Ishikawa (cell line): Measurements from ENCODE around the gene UQCC2.

Source experiments
- CEBPB ChIP-seq: IDR thresholded peaks from 2 replicates; pipeline ENCODE4 v1.6.1; 2012
- CREB1 ChIP-seq: IDR thresholded peaks from 2 replicates; pipeline ENCODE4 v1.6.1; 2012; ENCODE audit warnings: low read depth
- EGR1 ChIP-seq: IDR thresholded peaks from 2 replicates; pipeline ENCODE4 v1.6.1; 2012
- EP300 ChIP-seq: IDR thresholded peaks from 2 replicates; pipeline ENCODE4 v1.6.1; 2012; ENCODE audit warnings: borderline replicate concordance
- FOXM1 ChIP-seq: IDR thresholded peaks from 2 replicates; pipeline ENCODE4 v1.6.1; 2012; ENCODE audit warnings: low read depth, borderline replicate concordance
- MAX ChIP-seq: IDR thresholded peaks from 2 replicates; pipeline ENCODE4 v1.6.1; 2012
- NFIC ChIP-seq: IDR thresholded peaks from 2 replicates; pipeline ENCODE4 v1.6.1; 2012
- RAD21 ChIP-seq: IDR thresholded peaks from 2 replicates; pipeline ENCODE4 v1.6.1; 2012; ENCODE audit warnings: low read depth
- REST ChIP-seq: IDR thresholded peaks from 2 replicates; pipeline ENCODE4 v1.6.1; 2012; ENCODE audit warnings: low read depth, mild to moderate bottlenecking
- TAF1 ChIP-seq: IDR thresholded peaks from 2 replicates; pipeline ENCODE4 v1.6.1; 2012; ENCODE audit warnings: low read depth, mild to moderate bottlenecking
- TCF12 ChIP-seq: IDR thresholded peaks from 2 replicates; pipeline ENCODE4 v1.6.1; 2012; ENCODE audit warnings: low read depth
- TEAD4 ChIP-seq: IDR thresholded peaks from 2 replicates; pipeline ENCODE4 v1.6.1; 2012
- USF1 ChIP-seq: IDR thresholded peaks from 2 replicates; pipeline ENCODE4 v1.6.1; 2012
- YY1 ChIP-seq: IDR thresholded peaks from 2 replicates; pipeline ENCODE4 v1.6.1; 2012; ENCODE audit warnings: low read depth
- ZBTB7A ChIP-seq: IDR thresholded peaks from 2 replicates; pipeline ENCODE4 v1.6.1; 2012; ENCODE audit warnings: low read depth

The UQCC2 gene

GRCh38 chr6:33751771-33752645 lies 40.5 kb upstream of the UQCC2 start:
- TF ChIP-seq TAF1 (no peak), YY1 (no peak), MAX (peak; percentile 41; the same call in 1 of the 2 replicates), TCF12 (0 out of 2 replicates have a peak, but pooled peaks have one; percentile 24)

GRCh38 chr6:33750244-33750991 lies 38.9 kb upstream of the UQCC2 start:
- TF ChIP-seq RAD21 (no peak), CREB1 (no peak), MAX (no peak), EP300 (no peak), USF1 (no peak), FOXM1 (no peak), ZBTB7A (no peak), TAF1 (no peak), YY1 (no peak), CEBPB (no peak), TCF12 (no peak), REST (no peak), EGR1 (no peak)

- TF ChIP-seq MAX (no peak), USF1 (no peak), FOXM1 (no peak), NFIC (no peak), YY1 (no peak), TEAD4 (no peak), EGR1 (no peak), EP300 (no peak), TAF1 (no peak)
Observed at GRCh38 chr6:33749401-33749800, 37.9 kb upstream of the UQCC2 start.

GRCh38 chr6:33748841-33749240 lies 37.3 kb upstream of the UQCC2 start:
- TF ChIP-seq FOXM1 (no peak), MAX (no peak), TCF12 (peak; percentile 59; the same call in 1 of the 2 replicates), CREB1 (no peak), TEAD4 (0 out of 2 replicates have a peak, but pooled peaks have one; percentile 24), EP300 (no peak; the same call in 1 of the 2 replicates), RAD21 (no peak), CEBPB (no peak), ZBTB7A (no peak), YY1 (no peak), EGR1 (no peak), NFIC (no peak), TAF1 (no peak), REST (no peak)

GRCh38 chr6:33747823-33748222 lies 36.3 kb upstream of the UQCC2 start:
- TF ChIP-seq ZBTB7A, result no peak
- no peak for TF ChIP-seq YY1
- no peak for TF ChIP-seq TCF12
- TF ChIP-seq EGR1, result no peak
- no peak for TF ChIP-seq NFIC
- no peak for TF ChIP-seq CREB1
- TF ChIP-seq TAF1, result no peak
- no peak for TF ChIP-seq TEAD4
- TF ChIP-seq FOXM1, result no peak
- no peak for TF ChIP-seq USF1
- no peak for TF ChIP-seq RAD21
- no peak for TF ChIP-seq MAX
- no peak for TF ChIP-seq CEBPB
- no peak for TF ChIP-seq EP300
- TF ChIP-seq REST, result no peak
